Activated T-helper 1 cell treated with anti-CD3 and anti-CD28 coated beads, Interleukin-2, amount 50 U/mL, for 16 hours (primary cell): ENCODE results near the gene ARHGEF3.
"Not testable (repeated sequence)": the region's sequence is repeated elsewhere in the genome, so short reads cannot be mapped to it uniquely, and the experiment has no call there.

Experiments
- DNase-seq, 2 donors: peaks; one replicate each; pipeline ENCODE4 v3.0.0-alpha.2; 2020; ENCODE audit warnings: low read depth in 1 of 2, low spot score in 1 of 2

Gene ARHGEF3

DNA sequence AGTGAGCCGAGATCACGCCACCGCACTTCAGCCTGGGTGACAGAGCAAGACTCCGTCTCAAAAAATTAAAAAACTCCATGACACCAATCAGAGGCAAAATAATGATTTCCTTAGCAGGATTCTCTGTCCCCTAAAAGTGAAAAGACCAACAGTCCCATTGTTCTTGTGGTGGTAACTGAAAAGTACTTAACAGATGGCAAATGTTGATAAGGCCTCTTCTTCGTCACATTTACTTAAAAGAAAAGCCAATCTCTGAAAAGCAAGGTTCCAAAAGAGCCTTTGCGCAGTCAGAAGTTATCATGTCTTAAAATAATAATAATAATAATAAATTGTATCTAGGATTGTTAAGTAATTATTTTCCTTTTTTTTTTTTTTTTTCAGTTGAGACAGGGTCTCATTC lies 62.7 kb downstream of the ARHGEF3 start:
- no peak for DNase-seq

DNA sequence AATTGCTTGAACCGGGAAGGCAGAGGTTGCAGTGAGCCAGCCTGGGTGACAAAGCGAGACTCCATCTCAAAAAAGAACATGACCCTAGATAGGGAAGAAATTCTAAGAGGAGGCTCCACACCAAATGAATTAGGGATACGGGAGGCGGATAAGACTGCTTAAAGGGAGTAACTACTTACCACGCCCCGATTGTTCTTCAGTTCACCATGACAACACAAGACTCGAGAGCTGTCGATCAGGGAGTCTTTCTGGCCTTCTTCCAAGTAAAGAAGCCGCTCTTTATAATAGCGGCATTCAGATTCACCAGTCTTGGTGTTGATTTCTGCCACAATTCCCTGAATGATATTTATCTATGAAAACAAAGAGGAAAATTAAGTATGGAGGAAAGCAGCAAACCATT lies 64.7 kb downstream of the ARHGEF3 start:
- no peak for DNase-seq

DNA sequence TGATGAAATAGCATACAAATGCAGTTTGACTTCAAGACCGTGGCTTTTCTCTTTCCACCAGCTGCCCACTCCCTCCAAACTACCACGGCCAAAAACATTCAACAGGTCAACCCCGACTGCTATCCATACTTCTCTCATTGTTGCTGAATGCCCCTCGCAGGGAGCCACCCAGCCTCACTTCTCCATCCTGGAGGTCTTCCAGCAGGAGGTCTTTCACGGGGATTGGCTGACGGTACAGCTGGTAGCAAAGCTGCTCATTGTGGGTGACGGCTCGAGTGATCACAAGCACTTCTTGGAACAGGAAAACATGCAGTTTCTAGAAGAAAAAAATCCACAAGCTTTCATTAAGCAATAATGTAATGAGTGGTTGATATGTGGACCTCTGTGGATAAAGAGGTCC lies 69.6 kb downstream of the ARHGEF3 start:
- no peak for DNase-seq

DNA sequence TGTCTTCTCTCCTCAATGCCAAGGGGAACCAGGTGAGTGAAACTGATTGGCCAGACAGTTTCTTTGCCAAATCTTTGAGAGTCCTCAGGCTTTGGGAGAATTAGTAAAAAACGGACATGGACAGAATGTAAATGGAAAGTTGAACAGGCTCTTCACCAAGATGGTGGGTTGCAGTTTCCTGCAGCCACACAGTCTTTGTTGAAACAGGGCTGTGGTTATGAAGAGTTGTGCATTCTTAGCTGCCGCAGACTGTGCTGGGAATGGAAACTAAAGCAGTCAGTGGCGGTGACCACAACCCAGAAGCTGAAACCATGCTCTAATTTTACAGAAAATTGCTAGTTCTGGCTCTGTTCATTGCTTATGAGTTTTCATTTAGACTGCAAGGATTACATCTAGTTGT lies 76.6 kb downstream of the ARHGEF3 start:
- peak; percentile 7 to 13 for DNase-seq

DNA sequence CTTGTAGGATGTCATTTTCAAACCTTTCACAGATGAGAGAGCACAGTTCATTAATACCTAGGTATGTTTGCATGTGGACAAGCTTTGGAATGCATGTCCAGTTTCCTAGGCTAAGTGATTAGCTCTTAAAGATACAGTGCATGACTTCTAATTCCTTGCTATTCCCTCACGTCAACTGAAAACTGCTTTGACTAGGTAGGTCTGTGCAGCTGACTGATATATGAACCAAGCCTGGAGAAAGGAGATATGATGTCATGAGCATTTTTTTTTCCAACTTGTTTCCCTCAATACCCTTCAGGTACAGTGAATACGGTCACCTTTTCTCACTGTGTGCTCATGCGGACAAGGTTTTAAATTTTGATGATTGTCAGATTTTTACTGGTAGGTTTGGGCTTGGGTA lies 77.1 kb downstream of the ARHGEF3 start:
- DNase-seq, result no peak

DNA sequence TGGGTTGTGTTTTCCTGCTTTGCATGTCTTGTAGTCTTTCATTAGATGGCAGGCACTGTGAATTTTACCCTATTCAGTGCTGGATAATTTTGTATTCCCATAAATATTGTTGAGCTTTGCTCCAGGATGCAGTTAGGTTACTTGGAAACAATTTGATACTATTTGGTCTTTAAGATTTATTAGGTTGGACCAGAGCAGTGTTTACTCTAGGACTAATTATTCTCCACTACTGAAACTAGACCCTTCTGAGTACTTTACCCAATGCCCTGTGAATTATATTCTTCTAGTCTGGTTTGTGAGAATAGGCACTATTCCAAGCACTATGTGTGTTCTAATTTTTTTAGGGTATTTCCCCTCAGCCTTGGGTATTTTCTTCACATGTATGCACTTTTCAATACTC lies 80.9 kb downstream of the ARHGEF3 start:
- no peak for DNase-seq

DNA sequence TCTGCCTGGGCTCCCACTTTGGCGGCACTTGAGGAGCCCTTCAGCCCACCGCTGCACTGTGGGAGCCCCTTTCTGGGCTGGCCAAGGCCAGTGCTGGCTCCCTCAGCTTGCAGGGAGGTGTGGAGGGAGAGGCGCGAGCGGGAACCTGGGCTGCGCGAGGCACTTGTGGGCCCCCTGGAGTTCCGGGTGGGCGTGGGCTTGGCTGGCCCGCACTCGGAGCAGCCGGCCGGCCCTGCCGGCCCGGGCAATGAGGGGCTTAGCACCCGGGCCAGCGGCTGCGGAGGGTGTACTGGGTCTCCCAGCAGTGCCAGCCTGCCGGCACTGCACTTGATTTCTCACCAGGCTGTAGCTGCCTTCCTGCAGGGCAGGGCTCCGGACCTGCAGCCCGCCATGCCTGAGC lies 82.9 kb downstream of the ARHGEF3 start:
- not testable (repeated sequence) for DNase-seq

DNA sequence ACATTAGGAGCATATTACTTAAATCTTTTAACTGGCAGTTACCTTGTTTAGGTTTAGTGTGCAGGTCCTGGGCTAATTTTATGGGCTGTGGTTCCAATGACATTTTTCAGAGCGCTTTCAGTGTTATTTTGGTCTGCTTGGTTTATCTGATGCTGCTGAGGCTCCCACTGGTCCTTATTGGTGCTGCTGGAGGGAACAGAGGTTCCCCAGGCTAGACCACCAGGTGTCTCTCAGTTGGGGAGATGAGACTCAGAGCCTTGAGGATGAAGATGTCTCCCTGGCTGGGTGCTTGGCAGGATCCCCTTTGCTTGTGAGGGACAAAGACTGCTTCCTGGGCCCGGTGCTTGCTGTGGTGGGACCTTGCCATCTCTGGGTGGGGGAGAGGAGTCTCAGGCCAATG lies 90.4 kb downstream of the ARHGEF3 start:
- no peak for DNase-seq

DNA sequence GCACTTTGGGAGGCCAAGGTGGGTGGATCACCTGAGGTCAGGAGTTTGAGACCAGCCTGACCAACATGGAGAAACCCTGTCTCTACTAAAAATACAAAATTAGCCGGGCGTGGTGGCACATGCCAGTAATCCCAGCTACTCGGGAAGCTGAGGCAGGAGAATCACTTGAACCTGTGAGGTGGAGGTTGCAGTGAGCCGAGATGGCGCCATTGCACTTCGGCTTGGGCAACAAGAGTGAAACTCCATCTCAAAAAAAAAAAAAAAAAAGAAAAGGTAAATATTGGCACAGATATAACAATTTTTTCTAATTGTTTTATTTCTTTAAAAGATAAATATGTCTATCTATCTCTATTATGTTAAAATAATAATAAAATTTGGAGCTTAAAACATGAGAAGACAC lies 94.3 kb downstream of the ARHGEF3 start:
- DNase-seq, result not testable (repeated sequence)

DNA sequence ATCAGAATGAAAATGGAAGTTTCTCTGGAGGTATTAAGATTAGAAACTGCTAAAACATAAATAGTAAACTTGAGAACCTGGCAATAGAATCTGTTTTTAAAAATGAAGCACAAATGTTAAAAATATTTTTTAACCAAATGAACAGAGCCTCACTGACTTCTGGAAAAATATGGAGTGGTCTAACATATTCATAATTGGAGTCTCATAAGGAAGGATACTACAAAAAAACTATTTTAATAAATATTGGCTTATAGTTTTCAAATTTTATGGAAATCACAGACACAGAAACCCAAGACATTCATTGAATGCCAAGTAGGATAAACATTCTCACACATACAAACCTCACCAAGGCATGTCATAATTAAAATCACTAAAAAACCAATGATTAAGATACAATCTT lies 95.1 kb downstream of the ARHGEF3 start:
- no peak for DNase-seq

DNA sequence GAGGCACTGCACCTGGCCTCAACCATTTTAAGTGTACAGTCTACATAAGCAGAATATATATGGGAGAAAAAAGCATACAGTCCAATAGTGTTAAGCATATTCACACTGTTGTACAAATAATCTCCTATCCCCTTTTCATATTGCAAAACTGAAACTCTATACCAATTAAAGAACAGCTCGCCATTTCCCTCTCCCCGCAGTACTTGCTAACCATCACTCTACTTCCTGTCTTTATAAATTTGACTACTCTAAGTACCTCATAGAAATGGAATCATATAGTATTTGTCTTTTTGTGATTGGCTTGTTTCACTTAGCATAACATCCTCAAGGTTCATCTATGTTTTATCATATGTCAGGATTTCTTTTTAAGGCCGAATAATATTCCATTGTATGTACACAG lies 97.0 kb downstream of the ARHGEF3 start:
- no peak for DNase-seq

DNA sequence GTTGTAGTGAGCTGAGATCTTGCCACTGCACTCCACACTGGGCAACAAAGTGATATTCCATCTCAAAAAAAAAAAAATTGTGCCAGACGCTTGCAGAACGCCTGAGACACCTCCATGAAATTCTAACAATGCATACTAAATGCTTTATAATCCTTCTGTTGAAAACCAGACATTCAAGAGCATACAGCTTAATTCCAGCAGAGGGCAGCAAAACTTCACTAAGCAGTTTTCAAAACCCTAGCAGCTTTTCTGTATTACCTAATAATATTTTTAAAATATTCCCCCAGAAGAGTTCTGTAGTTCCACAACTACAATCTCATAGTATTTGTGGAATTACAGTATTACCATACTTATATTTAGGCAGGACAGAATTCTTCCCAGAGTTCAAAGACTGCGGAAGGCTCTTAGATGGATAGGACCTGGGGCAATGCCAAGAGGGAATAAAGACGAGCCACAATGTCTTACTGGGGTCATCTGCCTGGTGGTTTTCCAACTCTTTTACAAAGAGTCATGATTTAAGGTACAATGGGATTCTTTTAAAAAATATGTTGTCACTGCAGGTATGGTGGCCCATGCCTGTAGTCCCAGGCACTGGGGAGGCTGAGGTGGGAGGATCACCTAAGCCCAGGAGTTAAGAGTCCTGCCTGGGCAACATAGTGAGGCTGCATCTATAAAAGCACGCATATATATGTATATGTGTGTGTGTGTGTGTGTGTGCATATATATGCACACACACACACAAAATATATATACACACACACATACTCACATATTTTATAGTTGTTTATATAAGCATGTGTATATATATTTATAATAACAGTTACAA lies 99.0 kb downstream of the ARHGEF3 start:
- DNase-seq, result peak in 1 of 2 donors; percentile 19

DNA sequence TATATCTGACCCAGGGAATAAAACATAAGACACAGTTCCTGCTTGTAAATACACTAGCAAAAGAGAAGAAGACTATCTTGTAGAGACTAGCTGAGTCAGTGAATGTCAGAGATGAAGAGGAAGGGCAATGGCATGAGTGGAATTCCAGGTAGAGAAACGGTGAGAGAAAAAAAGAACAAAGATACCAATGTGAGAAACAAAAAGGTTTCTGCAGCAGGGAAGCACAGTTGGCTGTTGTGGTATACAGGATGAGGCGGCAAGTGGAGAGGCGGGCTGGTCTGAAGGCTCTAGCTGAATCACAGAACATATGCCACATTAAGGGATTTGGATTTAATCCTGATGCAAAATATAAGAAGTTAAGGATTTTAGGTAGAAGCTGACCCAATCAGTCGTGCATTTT lies 101.6 kb downstream of the ARHGEF3 start:
- DNase-seq, result no peak

DNA sequence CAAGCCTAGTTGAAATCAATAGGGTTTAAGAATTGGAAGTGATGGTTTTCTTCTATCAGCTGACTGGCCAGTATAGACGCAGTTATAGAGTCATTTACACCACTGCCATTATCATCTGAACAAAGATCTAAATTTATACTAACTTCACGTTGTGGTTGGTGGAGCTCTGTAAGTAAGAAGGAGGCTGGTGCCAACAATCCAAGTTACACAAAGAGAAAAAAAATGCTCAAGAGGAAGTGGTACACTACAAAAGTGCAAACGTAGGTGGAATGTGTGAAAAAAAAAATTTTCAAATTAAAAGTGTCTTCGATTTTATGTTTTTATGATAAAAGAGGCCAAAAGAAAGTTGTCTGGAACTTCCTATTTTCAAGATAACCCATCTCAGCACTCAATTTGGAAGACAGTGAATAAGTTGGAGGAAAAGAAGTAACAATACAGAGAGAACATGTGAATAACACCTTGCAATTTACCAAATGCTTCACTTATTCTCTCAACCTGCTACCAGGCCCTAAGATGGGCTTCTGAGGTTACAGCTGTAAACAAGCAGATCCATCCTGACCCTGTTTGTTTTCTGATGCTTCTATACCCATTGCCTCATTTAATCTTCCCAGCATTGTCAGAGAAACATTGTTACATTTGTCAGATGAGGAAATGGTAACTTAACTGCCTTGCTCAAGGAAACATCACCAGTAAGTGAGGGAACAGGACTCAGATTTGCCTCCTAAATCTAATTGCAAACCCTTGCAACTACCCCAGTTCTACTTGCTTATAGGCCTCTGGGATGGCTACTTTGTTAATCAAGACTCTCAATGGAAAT lies 106.7 kb downstream of the ARHGEF3 start:
- no peak for DNase-seq

DNA sequence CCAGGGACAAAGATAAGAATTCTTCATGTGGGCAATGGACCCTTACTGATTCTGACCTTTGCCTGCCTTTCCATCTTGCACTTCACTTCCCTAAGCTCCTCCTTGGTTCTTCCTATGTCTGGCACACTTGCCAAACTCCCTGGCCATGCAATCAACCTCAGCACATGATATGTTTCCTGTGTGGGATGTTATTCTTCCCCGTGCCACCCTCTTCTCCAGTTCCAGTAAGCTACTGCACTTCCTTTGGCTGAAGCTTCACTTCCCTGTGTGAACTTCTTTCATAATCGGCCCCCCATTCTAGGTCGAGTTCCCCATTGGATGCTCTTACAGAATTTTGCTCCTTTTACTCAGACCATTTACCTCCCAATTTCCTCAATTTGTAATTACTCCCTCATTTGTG lies 108.0 kb downstream of the ARHGEF3 start:
- no peak for DNase-seq

DNA sequence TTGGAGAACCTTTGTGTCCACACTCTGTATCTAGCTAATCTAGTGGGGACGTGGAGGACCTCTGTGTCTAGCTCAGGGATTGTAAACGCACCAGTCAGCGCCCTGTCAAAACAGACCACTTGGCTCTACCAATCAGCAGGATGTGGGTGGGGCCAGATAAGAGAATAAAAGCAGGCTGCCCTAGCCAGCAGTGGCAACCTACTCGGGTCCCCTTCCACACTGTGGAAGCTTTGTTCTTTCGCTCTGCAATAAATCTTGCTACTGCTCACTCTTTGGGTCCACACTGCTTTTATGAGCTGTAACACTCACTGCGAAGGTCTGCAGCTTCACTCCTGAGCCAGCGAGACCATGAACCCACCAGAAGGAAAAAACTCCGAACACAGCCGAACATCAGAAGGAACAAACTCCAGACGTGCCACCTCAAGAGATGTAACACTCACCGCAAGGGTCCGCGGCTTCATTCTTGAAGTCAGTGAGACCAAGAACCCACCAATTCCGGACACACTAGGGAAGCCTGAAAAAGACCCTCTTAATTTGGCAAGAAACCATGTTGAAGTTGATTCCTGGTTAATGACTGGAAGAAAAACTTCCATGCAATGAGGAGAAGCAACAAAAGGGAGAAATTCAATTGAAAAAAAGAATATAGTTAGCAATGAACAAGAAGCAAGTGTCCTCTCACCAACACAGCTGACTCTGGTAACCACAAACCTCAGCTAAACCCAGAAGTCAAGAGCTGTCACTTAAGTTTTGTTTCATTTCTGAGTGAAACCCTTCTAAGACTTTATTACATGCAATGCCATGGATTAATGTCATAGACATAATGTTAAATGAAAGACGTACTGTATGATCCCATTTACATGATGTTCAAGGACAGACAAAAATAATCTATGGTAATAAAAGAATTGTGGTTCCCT lies 109.0 kb downstream of the ARHGEF3 start:
- not testable (repeated sequence) for DNase-seq

DNA sequence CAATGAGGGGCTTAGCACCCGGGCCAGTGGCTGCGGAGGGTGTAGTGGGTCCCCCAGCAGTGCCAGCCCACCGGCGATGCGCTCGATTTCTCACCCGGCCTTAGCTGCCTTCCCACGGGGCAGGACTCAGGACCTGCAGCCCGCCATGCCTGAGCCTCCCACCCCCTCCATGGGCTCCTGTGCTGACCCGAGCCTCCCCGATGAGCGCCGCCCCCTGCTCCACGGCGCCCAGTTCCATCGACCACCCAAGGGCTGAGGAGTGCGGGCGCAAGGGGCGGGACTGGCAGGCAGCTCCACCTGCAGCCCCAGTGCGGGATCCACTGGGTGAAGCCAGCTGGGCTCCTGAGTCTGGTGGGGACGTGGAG lies 109.8 kb downstream of the ARHGEF3 start:
- not testable (repeated sequence) for DNase-seq

DNA sequence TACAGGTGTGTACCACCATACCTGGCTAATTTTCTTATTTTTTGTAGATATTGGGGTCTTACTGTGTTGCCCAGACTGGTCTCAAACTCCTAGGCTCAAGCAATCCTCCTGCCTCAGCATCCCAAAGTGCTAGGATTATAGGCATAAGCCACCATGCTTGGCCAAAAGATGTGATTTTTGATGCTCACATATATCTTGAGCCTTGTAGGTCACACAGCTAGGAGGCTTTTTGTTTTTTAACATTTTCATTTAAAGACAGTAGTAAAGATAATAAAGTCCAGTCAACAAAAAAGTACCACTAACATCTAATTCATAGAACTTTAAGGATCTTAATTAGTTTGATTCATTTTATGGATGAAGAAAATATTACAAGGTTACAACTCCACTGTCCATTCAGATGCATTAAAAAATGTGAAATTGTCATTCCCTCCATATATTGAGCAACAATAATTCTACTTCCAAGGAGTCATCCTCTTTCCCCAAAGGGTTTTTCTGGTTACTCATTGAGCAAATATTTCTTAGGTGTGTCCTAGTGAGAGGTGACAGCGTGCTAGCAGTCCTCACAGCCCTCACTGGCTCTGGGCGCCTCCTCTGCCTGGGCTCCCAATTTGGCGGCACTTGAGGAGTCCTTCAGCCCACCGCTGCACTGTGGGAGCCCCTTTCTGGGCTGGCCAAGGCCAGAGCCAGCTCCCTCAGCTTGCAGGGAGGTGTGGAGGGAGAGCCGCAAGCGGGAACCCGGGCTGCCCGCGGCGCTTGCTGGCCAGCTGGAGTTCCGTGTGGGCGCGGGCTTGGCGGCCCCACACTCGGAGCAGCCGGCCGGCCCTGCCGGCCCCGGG lies 110.4 kb downstream of the ARHGEF3 start:
- no peak for DNase-seq

DNA sequence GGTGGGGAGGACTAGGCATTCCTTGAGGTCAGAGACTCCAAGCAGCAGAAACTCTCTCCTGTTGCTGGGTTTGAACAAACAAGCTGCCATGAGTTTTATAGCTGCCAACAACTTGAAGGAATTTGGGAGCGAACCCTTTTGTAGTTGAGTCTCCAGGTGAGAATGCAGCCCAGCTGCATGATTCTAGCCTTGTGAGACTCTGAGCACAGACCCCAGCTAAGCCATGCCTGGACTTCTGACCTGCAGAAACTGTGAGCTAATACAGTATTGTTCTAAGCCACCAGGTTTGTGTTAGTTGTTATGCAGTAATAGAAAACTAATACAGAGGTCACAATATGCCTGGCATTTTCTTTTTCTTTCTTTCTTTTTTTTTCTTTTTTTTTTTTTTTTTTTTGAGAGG lies 112.4 kb downstream of the ARHGEF3 start:
- no peak for DNase-seq

DNA sequence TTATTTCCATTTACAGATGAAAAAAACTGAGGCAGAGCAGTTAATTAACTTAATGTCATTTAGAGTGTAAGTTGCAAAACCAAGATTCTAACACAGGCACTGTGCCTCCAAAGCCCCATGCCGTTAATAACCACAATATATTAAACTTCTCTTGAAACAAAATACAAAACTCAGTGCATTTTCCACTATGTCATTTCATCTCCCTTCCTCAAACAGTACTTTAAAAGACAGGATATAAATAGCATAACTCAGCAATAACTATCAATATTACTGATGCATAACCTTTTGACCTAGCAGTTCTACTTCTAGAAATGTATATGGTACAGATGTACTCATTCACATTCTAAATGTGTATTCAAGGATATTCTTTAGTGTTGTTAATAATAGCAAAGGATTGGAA lies 113.6 kb downstream of the ARHGEF3 start:
- DNase-seq, result no peak

DNA sequence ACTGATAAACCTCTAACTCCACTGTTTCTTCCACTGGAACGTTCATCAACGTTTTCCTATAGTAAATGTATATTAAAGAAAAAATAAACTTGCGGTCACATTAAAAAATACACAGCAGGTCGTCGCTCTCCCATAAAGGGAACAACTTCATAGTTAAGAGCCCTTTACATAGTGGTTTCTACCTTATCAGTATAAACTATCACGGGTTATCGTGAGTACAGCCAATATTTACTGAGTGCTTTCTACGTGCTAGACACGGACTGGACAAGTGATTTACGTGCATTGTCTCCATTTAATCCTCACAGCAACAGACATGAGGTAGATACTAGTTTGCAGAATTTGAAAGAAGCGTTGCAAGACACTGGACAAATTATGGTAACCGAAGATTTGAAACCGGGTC lies 117.7 kb downstream of the ARHGEF3 start:
- no peak for DNase-seq
